ENCODE measurements around the gene ZEB2. TPM values are rescaled to one million over a fixed set of nuclear protein-coding genes. Genes with fewer than 3 reads are reported as not detected.
A peak's percentile ranks its signal among the peaks of the same experiment; 100 is the strongest.

The ZEB2 gene
- total and polyA plus RNA-seq, 5 donors = 40.2 to 147 (median 135) TPM

DNA sequence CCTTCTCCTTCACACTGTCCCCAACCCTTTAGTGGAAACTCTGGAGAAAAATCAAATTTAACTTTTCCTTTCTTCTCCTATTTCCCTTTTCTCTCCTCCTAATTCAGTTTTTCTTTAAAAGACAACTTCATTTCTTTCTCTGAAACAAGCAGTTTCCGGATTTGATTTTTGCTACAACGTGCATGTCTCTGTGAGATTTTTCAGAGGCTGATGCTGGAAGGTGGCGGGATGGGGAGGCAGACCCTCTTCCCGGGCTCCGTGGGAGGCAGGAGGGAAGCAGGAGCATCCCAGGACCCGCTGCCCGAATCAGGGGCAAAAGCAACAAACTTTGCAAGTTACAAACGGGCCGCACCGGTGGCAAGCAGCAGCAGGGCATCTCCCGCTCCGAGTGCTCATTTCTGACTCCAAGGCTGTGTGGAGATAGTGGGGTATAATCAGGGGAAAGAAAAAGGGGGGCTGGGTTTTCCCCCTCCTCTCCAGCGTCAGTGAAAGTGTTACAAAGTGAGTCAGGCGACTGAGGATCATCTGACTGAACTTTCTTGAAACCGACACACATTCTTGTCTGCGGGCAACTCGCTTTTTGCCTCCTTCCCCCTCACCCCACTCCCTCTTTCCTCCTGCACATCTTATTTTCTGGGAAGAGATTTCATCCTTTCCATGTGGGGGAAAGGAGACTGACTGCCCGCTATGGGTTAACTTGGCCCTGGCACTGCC lies 6.4 kb downstream of the ZEB2 start:
- Histone ChIP-seq H3K4me1 (ENCODE audit: control insufficient read depth, insufficient read depth, low read length) (peaks cover 2% of the 10 kb centered on the region), H3K4me3 (ENCODE audit: low read length) (peak overlapping the region; percentile 98), H3K27ac (ENCODE audit: low read length) (peak overlapping the region; percentile 92), H3K9me3 (ENCODE audit: control insufficient read depth, low read length) (no peaks in the 10 kb centered on the region), H3K27me3 (ENCODE audit: control insufficient read depth, insufficient read depth) (no peaks in the 10 kb centered on the region)
- WGBS = 28% methylated on average over 18 of the region's 18 CpGs
- intact Hi-C loops (cut with DNase I) = loop anchor here (10.0 kb wide), 5 partner anchors 49 to 371 kb away; a partner anchor contains a TSS
- peak in 1 of 2 donors; percentile 2 for ATAC-seq
- DNase-seq = peak in 2 of 3 donors; percentile 31 to 59

DNA sequence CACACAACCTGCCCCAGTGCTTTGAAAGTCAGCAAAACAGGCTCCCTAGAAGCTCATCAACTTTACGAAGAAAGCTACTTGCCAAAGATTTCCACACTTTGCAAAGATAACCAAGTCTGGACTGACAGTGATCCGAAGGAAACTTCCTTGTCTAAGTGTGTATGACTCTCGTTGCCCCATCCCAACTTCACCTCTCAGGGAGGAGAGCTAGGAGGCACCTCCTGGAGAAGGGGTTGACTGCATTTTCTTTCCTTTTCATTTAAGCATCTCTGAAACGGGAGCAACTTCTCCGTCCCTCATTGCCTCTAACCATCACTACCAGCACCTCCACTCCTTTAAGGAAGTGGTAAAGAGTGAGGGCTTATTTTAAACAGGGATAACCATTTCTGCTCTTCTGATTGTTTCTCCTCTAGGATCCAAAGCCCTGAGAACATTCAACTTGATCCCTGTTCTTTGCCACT lies 7.0 kb downstream of the ZEB2 start:
- peaks cover 5% of the 10 kb centered on the region for H3K4me1 ChIP-seq (ENCODE audit: control insufficient read depth, insufficient read depth, low read length)
- H3K4me3 ChIP-seq (ENCODE audit: low read length) = peak overlapping the region; percentile 98
- WGBS = 23% methylated on average over 5 of the region's 5 CpGs
- H3K9me3 ChIP-seq (ENCODE audit: control insufficient read depth, low read length) = no peaks in the 10 kb centered on the region
- DNase-seq (no peak), ATAC-seq (no peak)
- H3K27me3 ChIP-seq (ENCODE audit: control insufficient read depth, insufficient read depth) = no peaks in the 10 kb centered on the region
- intact Hi-C loops (cut with DNase I) = loop anchor here (10.0 kb wide), 5 partner anchors 48 to 372 kb away; a partner anchor contains a TSS
- peak overlapping the region; percentile 89 for H3K27ac ChIP-seq (ENCODE audit: low read length)

DNA sequence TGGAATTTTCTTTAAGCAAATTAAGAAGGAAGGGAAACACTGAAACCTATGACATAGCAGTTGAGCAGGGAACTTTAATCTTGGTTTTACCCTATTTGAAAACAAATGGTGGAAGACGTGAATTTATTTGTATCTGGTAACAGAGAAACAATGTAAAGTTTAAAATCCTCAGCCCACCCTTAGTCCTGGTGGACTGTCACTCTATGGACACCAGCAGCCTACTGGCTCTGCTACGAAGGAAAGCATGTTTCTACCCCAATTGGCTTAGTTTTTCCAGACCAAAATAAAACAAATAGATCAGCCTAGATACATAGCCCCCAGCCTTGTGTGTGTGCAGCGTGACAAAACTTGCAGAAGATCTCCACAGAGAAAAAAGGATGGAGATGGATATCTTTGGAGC lies 7.4 kb downstream of the ZEB2 start:
- Histone ChIP-seq H3K4me1 (ENCODE audit: control insufficient read depth, insufficient read depth, low read length) (peaks cover 5% of the 10 kb centered on the region), H3K27ac (ENCODE audit: low read length) (peak overlapping the region; percentile 89), H3K9me3 (ENCODE audit: control insufficient read depth, low read length) (no peaks in the 10 kb centered on the region), H3K27me3 (ENCODE audit: control insufficient read depth, insufficient read depth) (no peaks in the 10 kb centered on the region), H3K4me3 (ENCODE audit: low read length) (peak overlapping the region; percentile 98)
- intact Hi-C loops (cut with DNase I) = loop anchor here (10.0 kb wide), 5 partner anchors 48 to 372 kb away; a partner anchor contains a TSS
- ATAC-seq = no peak
- WGBS = 31% methylated on average over 3 of the region's 3 CpGs
- no peak for DNase-seq

DNA sequence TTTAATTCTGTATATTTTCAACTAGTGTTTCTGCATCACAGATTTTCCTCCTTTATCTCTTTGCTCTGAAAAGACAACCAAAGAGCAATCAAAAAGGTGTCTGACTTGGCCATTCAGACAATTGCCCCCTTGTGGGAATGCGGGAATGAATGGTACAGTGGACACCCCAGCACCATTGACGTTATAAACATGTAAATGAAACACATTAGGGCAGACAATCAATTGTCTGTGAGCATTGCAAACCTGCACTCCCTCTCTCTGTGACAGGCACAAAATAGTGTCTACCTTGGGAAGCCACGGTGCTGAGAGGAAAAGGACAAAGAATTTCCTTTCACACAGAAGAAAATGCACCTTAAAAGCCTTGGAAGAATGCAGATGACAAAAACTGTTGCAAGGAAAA lies 8.0 kb downstream of the ZEB2 start:
- Histone ChIP-seq H3K4me3 (ENCODE audit: low read length) (peak overlapping the region; percentile 98), H3K27ac (ENCODE audit: low read length) (peak overlapping the region; percentile 93), H3K9me3 (ENCODE audit: control insufficient read depth, low read length) (no peaks in the 10 kb centered on the region), H3K4me1 (ENCODE audit: control insufficient read depth, insufficient read depth, low read length) (peaks cover 5% of the 10 kb centered on the region), H3K27me3 (ENCODE audit: control insufficient read depth, insufficient read depth) (no peaks in the 10 kb centered on the region)
- intact Hi-C loops (cut with DNase I) = loop anchor here (10.0 kb wide), 5 partner anchors 47 to 373 kb away; a partner anchor contains a TSS
- ATAC-seq (no peak), DNase-seq (no peak)
- WGBS = 13% methylated on average over 3 of the region's 3 CpGs

DNA sequence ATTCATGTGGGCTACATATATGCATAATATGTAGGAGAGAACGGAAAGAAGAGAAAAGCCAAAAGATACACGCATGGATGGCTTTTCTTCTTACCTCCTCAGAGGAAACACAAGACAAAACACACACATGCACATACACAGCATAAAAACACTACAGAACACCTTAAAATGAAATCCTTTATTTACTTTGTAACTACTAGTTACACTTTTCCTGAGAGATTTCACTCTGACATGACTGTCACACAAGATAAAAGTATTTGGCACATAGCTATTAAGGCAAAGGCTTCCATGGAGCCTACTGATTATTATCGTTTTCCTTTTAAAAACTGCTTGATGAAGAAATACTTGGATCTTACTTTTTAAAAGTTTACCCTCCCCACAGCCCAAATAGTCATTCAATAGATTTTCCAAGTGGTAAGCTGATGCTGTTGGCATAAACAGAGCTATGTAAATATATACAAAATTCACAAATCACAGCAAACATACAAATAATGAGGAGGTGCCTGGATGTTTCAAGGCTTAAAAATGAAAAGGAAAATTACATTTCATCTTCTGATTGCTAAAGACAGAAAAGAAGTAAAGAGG lies 8.6 kb downstream of the ZEB2 start:
- Histone ChIP-seq H3K9me3 (ENCODE audit: control insufficient read depth, low read length) (no peaks in the 10 kb centered on the region), H3K4me1 (ENCODE audit: control insufficient read depth, insufficient read depth, low read length) (peaks cover 5% of the 10 kb centered on the region), H3K4me3 (ENCODE audit: low read length) (peak overlapping the region; percentile 66), H3K27ac (ENCODE audit: low read length) (peak overlapping the region; percentile 100), H3K27me3 (ENCODE audit: control insufficient read depth, insufficient read depth) (no peaks in the 10 kb centered on the region)
- DNase-seq (no peak), ATAC-seq (no peak)
- WGBS = 23% methylated on average over 3 of the region's 3 CpGs
- intact Hi-C loops (cut with DNase I) = loop anchor here (10.0 kb wide), 5 partner anchors 47 to 373 kb away; a partner anchor contains a TSS

DNA sequence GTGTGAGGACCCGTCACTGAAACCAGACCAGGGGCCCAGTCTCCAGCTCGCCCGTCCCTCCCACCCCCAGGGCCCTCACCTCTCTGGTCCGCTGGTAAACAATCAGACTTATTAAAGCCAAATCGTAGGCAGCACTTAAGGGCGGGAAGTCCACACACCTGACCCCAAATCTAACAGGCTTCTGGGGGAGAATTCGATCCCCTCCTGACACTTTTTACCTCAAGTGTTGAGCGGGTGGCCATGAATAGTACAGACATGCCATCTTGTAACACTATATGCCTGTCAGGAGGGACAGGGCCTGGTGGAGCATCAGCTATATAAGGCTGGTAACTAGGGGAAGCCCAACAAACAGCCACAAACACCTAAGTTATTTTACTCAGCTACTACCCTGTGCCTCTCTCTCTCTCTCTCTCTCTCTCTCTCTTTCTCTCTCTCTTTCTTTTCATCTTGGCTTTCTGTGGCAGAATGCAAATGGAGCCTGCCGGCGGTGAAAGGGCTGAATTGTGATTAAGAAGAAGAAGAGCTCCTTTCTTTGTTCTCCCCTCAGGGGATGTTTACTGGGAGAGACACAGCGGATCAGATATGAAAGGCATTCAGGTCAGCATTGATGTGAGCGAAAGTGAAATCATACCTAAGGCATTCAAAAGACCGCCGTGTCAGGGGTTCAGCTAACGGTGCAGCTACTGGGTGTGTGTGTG lies 9.5 kb downstream of the ZEB2 start:
- H3K27ac ChIP-seq (ENCODE audit: low read length) = peak overlapping the region; percentile 100
- H3K4me1 ChIP-seq (ENCODE audit: control insufficient read depth, insufficient read depth, low read length) = peaks cover 5% of the 10 kb centered on the region
- DNase-seq = peak in 2 of 3 donors; percentile 62 to 66
- H3K9me3 ChIP-seq (ENCODE audit: control insufficient read depth, low read length) = no peaks in the 10 kb centered on the region
- H3K4me3 ChIP-seq (ENCODE audit: low read length) = peak overlapping the region; percentile 66
- 26% methylated on average over 15 of the region's 15 CpGs for WGBS
- intact Hi-C loops (cut with DNase I) = loop anchor here (10.0 kb wide), 5 partner anchors 46 to 374 kb away; a partner anchor contains a TSS
- H3K27me3 ChIP-seq (ENCODE audit: control insufficient read depth, insufficient read depth) = no peaks in the 10 kb centered on the region
- peak; percentile 83 to 87 for ATAC-seq

DNA sequence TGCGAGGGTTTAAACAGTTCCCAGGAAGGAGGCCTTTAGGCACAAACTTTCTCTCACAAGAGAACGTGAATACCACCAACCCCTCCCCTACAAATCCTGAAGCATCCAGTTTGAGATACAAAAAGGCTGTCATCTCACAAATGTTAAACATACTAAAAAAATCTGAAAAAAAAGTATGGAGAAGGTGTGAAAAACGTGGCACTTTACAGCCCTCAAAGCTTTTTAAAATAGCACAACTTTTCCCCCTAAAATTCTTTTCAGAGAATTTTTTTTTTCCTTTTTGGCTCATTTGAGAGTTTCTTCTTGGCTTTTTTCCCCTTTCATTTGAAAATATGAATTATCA lies 10.1 kb downstream of the ZEB2 start:
- peak overlapping the region; percentile 66 for H3K4me3 ChIP-seq (ENCODE audit: low read length)
- peaks cover 5% of the 10 kb centered on the region for H3K4me1 ChIP-seq (ENCODE audit: control insufficient read depth, insufficient read depth, low read length)
- H3K9me3 ChIP-seq (ENCODE audit: control insufficient read depth, low read length) = no peaks in the 10 kb centered on the region
- intact Hi-C loops (cut with DNase I) = loop anchor here (10.0 kb wide), 5 partner anchors 45 to 375 kb away; a partner anchor contains a TSS
- H3K27ac ChIP-seq (ENCODE audit: low read length) = peak overlapping the region; percentile 100
- no peaks in the 10 kb centered on the region for H3K27me3 ChIP-seq (ENCODE audit: control insufficient read depth, insufficient read depth)
- 17% methylated on average over 3 of the region's 3 CpGs for WGBS
- ATAC-seq (no peak), DNase-seq (no peak)

DNA sequence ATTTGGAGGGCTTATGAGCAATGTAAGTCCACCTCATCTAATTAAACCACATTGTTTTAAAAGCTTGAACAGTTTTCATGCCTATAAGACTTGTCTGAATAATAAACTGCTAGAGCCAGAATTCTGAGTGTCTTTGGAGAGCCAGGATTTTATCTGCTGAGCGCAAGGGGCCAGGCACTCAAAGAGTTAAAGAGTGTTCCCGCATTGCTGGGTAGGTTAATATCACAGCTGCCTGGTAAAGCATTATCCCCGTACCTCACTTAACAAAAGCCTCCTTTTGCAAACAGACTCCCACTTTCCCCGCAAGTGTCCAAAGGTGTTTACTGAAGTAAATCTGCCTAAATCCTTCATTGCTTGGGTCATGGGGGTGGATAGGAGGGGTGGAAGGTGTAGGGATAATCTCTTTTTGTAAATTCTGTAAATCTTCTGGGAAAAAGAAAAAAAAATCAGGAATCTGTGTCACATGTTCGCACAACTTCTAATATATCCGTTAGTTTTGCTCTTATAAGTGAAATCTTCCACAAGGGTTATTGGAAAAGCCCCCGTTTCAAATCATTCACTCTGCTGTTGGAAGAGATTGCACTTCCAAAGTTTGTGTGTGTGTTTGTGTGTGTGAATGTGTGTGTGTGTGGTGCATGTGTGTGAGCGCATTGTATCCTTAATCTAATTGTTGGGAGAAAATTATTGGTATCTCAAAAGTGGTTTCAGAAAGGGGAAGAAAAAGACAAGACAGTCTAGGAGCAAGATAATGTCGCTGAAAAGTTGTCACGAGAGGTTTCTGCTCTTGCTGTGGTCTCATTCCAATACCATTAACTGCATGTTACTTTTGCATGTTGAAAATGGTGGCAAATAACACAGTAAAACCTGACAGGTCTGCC lies 10.7 kb downstream of the ZEB2 start:
- ATAC-seq = no peak

DNA sequence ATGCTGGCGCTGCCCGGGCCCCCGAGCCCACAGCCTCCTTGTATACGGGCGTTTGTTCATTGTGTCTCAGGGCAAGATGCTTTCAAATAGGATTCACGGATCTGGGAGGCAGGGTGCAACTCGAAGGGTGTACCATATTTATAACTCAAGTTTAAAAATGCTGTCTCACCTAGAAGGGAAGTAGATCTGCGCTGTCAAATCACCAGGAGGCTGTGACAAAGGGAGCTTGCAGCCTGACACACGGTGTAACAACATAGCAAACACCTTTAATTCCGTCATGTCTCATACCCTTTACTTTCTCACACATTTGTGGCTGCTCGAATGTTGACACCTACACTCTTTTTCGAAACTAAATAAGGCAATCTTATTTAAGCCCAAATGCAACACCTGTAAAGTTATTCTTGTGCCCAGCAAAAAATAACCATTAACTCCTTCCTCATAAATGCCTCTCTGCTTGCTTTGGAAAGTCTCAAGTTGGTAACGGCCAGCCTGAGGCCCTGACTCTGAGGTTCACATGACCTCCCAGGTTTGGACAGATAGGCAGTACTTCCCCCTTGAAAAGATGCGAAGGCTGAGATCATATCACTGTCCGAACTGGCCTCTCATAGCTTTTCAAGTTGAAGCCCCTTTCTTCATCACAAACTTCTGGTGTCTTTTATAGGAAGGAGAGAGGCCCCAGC lies 11.6 kb downstream of the ZEB2 start:
- DNase-seq = peak in 1 of 3 donors; percentile 62
- no peak for ATAC-seq
- intact Hi-C loops (cut with DNase I) = no loop called here
- no peaks in the 10 kb centered on the region for H3K9me3 ChIP-seq (ENCODE audit: control insufficient read depth, low read length)
- peak overlapping the region; percentile 98 for H3K27ac ChIP-seq (ENCODE audit: low read length)
- peak overlapping the region; percentile 40 for H3K4me3 ChIP-seq (ENCODE audit: low read length)
- H3K27me3 ChIP-seq (ENCODE audit: control insufficient read depth, insufficient read depth) = no peaks in the 10 kb centered on the region
- peaks cover 9% of the 10 kb centered on the region for H3K4me1 ChIP-seq (ENCODE audit: control insufficient read depth, insufficient read depth, low read length)
- WGBS = 29% methylated on average over 15 of the region's 15 CpGs

More for the DNA sequence above, 10.7 kb downstream of the ZEB2 start:
- Histone ChIP-seq H3K27me3 (ENCODE audit: control insufficient read depth, insufficient read depth) (no peaks in the 10 kb centered on the region), H3K4me1 (ENCODE audit: control insufficient read depth, insufficient read depth, low read length) (peaks cover 6% of the 10 kb centered on the region), H3K9me3 (ENCODE audit: control insufficient read depth, low read length) (no peaks in the 10 kb centered on the region), H3K27ac (ENCODE audit: low read length) (peak overlapping the region; percentile 89), H3K4me3 (ENCODE audit: low read length) (peak overlapping the region; percentile 66)
- intact Hi-C loops (cut with DNase I) = no loop called here
- 27% methylated on average over 10 of the region's 10 CpGs for WGBS
- no peak for DNase-seq

Data from right cardiac atrium (tissue), 5 donors.